HG02884 (cell line): ENCODE measurements around the gene SRSF7.
"Not testable (repeated sequence)": the region's sequence is repeated elsewhere in the genome, so short reads cannot be mapped to it uniquely, and the experiment has no call there.

Experiments
- ATAC-seq: cut with Tn5 transposase; IDR thresholded peaks from one replicate; pipeline ENCODE4 v1.9.1; 2021; ENCODE audit warnings: mild to moderate bottlenecking, moderate library complexity; ENCODE audit not compliant: unreplicated experiment

Gene SRSF7

GRCh38 chr2:38754506-38754905 lies 3.3 kb upstream of the SRSF7 start:
- ATAC-seq: no peak

GRCh38 chr2:38754049-38754448 lies 2.9 kb upstream of the SRSF7 start:
- ATAC-seq: no peak

GRCh38 chr2:38751596-38752410 lies 642 bp upstream of the SRSF7 start:
- peak; percentile 26 for ATAC-seq

- peak; percentile 38 for ATAC-seq
Observed at GRCh38 chr2:38750011-38750890, 910 bp downstream of the SRSF7 start.

GRCh38 chr2:38748943-38749804 lies 2.0 kb downstream of the SRSF7 start:
- ATAC-seq: no peak

- ATAC-seq: no peak
Observed at GRCh38 chr2:38748391-38748790, 2.8 kb downstream of the SRSF7 start.

- ATAC-seq: no peak
Observed at GRCh38 chr2:38747819-38748218, 3.3 kb downstream of the SRSF7 start.

- ATAC-seq: no peak
Observed at GRCh38 chr2:38747007-38747424, 4.1 kb downstream of the SRSF7 start.

GRCh38 chr2:38745267-38745666 lies 5.9 kb downstream of the SRSF7 start:
- no peak for ATAC-seq

- ATAC-seq: no peak
Observed at GRCh38 chr2:38744399-38744780, 6.8 kb downstream of the SRSF7 start.

GRCh38 chr2:38743672-38744398 lies 7.3 kb downstream of the SRSF7 start:
- ATAC-seq: no peak

- ATAC-seq: no peak
Observed at GRCh38 chr2:38742797-38743559, 8.2 kb downstream of the SRSF7 start.

GRCh38 chr2:38740851-38741731 lies 10.1 kb downstream of the SRSF7 start:
- ATAC-seq: no peak

- no peak for ATAC-seq
Observed at GRCh38 chr2:38739524-38739923, 11.6 kb downstream of the SRSF7 start.

- ATAC-seq: no peak
Observed at GRCh38 chr2:38737925-38738324, 13.2 kb downstream of the SRSF7 start.

GRCh38 chr2:38737000-38737698 lies 14.0 kb downstream of the SRSF7 start:
- ATAC-seq: not testable (repeated sequence)

- ATAC-seq: no peak
Observed at GRCh38 chr2:38735999-38736320, 15.2 kb downstream of the SRSF7 start.
